HG02763 (cell line): ENCODE data around the gene APOA4.

Source experiments
- ATAC-seq: cut with Tn5 transposase; IDR thresholded peaks from one replicate; pipeline ENCODE4 v1.9.1; 2021; ENCODE audit warnings: mild to moderate bottlenecking, moderate library complexity; ENCODE audit not compliant: unreplicated experiment

The APOA4 gene

DNA sequence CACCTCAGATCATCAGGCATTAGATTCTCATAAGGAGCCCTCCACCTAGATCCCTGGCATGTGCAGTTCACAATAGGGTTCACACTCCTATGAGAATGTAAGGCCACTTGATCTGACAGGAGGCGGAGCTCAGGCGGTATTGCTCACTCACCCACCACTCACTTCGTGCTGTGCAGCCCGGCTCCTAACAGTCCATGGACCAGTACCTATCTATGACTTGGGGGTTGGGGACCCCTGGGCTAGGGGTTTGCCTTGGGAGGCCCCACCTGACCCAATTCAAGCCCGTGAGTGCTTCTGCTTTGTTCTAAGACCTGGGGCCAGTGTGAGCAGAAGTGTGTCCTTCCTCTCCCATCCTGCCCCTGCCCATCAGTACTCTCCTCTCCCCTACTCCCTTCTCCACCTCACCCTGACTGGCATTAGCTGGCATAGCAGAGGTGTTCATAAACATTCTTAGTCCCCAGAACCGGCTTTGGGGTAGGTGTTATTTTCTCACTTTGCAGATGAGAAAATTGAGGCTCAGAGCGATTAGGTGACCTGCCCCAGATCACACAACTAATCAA is 8.8 kb upstream of the APOA4 start:
- ATAC-seq = no peak

DNA sequence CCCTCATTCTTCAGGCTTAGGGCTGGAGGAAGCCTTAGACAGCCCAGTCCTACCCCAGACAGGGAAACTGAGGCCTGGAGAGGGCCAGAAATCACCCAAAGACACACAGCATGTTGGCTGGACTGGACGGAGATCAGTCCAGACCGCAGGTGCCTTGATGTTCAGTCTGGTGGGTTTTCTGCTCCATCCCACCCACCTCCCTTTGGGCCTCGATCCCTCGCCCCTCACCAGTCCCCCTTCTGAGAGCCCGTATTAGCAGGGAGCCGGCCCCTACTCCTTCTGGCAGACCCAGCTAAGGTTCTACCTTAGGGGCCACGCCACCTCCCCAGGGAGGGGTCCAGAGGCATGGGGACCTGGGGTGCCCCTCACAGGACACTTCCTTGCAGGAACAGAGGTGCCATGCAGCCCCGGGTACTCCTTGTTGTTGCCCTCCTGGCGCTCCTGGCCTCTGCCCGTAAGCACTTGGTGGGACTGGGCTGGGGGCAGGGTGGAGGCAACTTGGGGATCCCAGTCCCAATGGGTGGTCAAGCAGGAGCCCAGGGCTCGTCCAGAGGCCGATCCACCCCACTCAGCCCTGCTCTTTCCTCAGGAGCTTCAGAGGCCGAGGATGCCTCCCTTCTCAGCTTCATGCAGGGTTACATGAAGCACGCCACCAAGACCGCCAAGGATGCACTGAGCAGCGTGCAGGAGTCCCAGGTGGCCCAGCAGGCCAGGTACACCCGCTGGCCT is 7.2 kb upstream of the APOA4 start:
- no peak for ATAC-seq

DNA sequence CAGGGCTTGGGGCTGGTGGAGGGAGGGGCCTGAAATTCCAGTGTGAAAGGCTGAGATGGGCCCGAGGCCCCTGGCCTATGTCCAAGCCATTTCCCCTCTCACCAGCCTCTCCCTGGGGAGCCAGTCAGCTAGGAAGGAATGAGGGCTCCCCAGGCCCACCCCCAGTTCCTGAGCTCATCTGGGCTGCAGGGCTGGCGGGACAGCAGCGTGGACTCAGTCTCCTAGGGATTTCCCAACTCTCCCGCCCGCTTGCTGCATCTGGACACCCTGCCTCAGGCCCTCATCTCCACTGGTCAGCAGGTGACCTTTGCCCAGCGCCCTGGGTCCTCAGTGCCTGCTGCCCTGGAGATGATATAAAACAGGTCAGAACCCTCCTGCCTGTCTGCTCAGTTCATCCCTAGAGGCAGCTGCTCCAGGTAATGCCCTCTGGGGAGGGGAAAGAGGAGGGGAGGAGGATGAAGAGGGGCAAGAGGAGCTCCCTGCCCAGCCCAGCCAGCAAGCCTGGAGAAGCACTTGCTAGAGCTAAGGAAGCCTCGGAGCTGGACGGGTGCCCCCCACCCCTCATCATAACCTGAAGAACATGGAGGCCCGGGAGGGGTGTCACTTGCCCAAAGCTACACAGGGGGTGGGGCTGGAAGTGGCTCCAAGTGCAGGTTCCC is 6.5 kb upstream of the APOA4 start, which contains the start of gene APOC3:
Gene APOC3 (plus strand): TSS at position 383 of the 659 bp plus-strand sequence. CDS start 676 bp downstream, outside the sequence.
- no peak for ATAC-seq

DNA sequence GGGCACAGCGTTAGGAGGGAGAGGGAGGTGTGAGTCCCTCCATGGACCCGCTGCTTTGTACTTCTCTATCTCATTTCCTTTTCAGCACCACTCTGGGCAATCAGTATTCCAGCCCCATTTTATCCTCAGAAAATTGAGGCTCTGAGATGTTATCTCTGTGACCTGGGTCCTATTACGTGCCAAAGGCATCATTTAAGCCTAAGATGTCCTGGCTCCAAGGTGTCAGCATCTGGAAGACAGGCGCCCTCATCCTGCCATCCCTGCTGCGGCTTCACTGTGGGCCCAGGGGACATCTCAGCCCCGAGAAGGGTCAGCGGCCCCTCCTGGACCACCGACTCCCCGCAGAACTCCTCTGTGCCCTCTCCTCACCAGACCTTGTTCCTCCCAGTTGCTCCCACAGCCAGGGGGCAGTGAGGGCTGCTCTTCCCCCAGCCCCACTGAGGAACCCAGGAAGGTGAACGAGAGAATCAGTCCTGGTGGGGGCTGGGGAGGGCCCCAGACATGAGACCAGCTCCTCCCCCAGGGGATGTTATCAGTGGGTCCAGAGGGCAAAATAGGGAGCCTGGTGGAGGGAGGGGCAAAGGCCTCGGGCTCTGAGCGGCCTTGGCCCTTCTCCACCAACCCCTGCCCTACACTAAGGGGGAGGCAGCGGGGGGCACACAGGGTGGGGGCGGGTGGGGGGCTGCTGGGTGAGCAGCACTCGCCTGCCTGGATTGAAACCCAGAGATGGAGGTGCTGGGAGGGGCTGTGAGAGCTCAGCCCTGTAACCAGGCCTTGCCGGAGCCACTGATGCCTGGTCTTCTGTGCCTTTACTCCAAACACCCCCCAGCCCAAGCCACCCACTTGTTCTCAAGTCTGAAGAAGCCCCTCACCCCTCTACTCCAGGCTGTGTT is 5.8 kb upstream of the APOA4 start:
- ATAC-seq = no peak

DNA sequence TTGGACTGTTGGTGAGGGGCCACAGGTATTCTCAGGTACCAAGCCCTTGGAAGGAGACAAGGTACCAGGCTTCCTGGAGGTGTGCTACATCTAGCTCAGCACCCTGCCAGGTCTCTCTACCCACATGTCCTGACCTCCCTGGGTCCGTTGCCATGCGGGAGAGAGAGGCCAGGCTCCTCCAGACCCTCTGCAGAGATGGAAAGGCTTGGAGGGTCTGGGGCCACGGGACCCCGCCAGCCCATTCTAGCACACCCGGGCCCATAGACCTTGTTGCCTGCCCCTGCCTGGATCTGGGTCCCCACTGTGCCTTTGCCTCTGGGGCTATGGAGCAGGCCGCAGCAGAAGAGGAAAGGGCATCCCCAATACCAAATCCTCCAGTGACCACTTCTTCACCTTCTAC is 4.4 kb upstream of the APOA4 start:
- no peak for ATAC-seq

DNA sequence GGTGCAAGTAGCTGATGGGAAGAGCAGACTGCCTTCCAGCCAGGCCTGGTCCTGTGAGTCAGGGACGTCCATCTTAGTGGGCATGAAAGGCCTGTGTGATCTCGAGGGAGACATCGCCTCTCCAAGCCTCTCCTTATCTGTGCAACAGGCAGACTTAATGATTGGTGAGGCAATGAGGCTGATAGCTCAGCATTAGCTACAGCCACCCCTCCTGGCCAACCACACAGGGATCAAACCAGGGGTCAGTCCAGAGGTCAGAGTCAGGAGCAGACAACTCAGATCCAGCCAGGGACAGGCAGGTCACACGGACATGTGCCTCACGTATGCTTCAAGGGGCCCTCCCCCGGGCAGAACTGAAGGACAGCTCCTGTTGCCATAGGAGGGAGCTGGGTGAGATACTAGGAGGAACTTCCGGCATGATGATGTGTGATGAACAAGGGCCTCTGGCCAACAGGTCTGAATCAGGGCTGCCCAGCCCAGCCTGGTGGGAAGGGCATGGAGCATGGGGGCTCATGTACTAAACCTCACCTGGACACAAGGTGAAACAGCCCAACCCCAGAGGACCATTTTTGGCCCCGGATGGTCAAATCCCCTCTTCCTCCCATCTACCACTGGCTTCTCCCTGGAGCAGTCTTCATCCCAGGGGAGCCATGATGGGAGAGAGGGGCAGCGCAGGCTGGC is 3.8 kb upstream of the APOA4 start:
- no peak for ATAC-seq

DNA sequence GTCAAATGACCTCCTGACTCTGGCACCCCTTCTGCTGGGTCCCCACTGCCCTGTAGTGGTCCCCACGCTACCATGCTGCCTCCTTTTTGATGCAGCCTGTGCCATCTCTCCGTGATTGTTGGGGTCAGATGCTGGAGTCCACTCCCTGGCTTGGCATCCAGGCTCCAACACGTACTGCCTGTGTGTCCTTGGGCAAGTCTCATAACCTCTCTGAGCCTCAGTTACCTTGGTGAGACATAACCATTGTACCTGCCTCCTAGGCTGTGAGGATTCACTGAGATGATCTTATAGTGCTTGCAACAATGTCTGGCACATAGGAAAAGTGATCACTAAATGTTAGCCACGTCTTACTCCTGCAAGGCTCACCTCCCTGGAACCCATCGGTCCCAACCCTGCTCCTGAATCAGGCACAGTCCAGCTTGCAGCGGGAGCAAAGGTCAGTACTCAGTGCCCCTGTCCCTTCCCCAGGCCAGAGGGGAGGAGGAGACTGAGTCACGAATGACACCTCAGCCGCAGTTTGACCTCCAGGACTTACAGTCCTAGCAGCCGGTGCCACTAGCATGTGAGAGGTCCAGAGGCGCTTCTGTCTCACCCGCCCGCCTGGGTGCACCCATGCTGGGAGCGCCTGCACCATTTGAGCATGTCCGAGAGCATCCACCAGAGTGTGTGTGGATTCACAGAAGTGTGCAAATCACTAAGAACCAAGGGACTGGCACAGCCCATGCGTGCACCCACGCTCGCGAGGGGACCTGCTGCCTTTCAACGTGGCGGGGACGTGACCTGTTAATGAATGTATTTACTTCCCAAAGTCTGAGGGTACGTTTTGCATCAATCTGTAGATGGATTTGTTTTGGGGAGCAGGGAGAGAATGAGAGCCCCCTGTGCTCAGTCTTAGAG is 3.0 kb upstream of the APOA4 start:
- ATAC-seq = no peak

DNA sequence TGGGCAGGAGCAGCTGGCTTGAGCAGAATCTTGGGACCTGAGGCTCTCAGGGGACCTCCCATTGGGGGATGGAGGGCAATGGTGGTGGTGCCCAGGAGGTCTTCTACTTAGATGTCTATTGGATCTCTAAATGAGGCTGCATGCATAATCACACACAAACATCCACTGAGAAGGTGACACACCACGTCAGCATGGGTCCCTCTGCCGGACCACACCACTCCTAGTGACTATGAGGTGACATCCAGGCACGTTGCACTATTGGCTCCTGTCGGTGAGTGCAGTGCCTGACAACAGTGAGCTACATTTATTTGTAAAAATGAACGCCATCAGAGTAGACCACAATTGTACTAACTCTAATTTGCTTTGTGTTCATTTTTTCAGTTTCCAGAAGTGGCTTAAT is 2.3 kb upstream of the APOA4 start:
- no peak for ATAC-seq

DNA sequence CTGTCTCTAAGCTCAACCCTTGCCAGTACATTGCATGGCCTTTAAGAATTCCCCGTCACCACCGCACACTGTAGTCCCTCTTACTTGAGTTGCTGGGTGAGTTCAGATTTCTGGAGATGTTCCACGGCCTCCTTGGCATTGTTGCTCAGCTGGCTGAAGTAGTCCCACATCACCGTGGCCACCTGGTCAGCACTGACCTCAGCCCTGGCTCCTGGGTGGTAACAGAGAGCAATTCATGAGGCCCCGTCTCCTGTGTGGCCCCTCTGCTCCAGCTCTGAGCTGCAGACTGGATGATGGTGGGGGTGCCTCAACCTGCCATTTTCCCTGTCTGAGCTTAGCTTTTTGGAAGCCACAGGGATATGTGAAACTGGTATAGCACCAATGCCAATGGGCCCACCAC is 529 bp downstream of the APOA4 start:
- ATAC-seq = no peak

DNA sequence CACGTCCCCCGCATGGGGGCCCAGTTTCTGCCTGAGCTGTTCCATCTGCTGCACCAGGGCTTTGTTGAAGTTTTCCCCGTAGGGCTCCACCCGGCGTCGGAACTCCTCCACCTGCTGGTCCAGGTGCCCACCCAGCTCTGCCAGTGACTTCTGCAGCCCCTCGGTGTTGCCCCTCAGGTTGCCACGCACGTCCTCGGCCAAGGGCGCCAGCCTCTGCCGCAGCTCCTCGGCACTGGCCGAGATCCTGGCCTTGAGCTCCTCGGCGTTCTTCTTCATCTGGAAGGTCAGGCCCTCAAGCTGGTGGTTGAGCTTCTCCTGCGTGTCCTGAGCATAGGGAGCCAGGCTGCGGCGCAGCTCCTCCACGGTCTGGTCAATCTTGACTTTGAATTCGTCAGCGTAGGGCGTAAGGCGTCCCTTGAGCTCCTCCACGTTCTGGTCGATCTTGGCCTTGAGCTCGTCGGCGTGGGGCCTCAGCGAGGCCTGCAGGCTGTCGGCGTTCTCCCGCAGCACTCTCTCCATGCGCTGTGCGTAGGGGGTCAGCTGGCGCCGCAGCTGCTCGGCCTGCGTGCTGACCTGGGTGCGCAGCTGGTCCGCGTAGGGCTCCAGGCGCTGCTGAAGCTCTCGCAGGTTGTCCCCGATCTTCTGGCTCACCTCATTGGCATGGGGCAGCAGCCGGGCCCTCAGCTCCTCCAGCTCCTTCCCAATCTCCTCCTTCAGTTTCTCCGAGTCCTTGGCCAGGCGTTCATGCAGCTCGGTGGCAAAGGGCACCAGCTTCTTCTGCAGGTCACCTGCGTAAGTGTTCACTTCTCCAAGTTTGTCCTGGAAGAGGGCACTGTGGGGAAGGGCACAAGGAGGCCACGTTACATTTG is 1.8 kb downstream of the APOA4 start:
- ATAC-seq = no peak

DNA sequence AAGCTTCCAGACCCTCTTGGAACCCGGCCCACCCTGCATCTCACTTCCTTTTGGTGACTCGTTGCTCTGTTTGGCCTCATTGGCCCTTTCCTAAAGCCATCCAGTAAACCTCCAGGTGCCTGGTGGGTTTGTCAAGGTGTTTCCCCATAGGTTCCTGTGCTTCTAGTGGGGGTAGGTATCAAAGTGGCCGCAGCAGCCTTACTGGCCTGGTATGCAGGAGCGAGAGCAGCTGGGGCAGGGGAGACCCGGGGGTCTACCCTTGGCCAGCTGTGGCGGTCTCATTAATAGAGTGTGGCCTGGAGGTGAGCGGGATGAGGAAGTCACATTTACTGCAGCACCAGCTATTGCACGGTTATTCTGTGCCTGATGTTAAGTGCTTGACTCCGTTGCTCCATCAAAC is 4.1 kb downstream of the APOA4 start:
- no peak for ATAC-seq

DNA sequence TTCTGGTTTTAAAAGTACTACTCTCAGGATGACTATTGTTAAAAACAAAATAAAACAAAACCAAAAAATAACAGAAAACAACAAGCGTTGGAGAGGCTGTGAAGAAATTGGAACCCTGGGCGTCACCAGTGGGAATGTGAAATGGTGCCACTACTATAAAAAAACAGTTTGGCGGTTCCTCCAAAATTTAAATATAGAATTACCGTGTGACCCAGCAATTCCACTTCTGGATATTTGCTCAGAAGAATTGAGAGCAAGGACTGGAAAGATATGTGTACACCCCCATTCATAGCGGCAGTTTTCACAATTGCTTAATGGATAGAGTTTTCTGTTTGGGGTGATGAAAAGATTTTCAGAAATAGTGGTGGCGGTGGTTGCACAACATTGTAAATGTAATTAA is 8.6 kb downstream of the APOA4 start:
- ATAC-seq = no peak

DNA sequence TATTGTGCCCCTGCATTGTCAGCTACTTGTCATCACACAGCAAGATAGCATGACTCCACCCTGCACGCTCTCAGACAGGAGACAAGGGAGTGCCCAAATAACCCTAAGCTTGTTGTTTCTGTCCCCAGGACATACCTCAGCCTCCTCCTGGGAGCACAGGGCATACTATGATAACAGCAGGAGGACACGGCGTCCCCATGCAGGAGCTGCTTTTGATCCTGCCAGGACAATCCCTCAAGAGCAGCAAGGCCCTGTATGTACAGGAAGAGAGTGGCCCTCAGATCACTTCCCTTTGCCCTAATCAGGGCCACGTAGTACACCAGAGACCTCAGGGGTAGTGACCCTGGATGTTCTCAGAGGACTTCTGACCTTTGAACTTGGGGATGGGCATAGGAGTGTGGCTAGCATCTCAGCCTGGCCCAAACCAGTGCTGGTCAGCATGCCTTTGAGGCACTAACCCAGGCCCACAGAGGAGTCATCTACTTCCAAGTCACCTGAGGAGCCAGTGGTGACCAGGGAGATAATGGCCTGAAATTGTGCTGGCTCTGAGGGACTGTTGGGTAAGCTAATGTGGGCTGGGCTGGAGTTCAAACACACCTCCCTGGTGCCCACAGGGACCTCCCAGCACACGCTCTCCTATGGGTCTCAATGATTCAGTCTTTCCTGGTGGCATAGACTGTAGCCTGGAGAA is 9.2 kb downstream of the APOA4 start:
- ATAC-seq = no peak

DNA sequence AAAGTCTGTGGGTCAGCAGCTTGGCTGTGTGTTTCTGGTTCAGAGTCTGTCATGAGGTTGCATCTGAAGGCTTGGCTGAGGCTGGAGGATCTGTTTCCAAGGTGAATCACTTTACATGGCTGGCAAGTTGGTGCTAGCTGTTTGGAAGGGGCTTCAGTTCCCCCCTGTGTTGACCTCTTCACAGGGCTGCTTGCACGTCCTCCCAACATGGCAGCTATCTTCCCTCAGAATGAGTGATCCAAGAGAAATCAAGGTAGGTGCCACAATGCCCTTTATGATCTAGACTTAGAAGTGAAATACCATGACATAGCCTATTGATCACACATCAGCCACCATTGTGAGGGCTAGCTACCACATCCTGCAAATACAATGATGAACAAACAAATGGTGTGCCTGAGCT is 9.9 kb downstream of the APOA4 start:
- no peak for ATAC-seq

DNA sequence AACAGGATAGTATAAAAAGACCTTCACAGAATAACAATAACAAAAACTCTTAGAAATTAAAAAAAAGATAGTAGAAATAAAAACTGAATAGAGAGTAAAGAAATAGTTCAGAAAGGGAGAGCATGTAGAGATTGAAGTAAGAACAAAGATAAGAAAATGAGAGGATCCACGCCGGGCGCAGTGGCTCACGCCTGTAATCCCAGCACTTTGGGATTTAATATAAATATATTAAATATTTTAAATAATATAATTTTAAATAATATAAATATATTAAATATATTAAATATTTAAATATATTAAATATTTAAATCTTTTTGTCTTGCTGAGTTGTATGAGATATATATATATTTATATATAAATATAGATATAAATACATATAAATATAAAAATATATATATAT is 11.0 kb downstream of the APOA4 start:
- no peak for ATAC-seq

DNA sequence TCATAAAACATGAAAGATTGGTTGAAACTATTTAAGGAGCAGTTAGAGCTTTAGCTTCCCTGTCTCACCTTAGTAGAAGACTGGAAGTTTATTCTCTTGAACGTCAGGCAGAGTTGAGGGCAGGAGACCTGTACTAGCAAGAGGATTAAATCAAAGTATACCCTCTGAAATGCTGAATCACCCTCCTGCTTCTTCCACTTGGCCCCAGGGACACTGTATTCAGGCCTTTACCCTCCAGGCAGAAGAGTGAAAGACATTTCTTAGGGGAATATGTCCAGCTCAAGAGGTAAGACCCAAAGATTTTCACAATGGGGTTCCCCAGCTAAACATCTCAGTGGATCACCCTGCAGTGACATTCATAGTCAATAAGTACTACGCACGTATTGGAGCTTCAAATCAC is 11.9 kb downstream of the APOA4 start:
- no peak for ATAC-seq

DNA sequence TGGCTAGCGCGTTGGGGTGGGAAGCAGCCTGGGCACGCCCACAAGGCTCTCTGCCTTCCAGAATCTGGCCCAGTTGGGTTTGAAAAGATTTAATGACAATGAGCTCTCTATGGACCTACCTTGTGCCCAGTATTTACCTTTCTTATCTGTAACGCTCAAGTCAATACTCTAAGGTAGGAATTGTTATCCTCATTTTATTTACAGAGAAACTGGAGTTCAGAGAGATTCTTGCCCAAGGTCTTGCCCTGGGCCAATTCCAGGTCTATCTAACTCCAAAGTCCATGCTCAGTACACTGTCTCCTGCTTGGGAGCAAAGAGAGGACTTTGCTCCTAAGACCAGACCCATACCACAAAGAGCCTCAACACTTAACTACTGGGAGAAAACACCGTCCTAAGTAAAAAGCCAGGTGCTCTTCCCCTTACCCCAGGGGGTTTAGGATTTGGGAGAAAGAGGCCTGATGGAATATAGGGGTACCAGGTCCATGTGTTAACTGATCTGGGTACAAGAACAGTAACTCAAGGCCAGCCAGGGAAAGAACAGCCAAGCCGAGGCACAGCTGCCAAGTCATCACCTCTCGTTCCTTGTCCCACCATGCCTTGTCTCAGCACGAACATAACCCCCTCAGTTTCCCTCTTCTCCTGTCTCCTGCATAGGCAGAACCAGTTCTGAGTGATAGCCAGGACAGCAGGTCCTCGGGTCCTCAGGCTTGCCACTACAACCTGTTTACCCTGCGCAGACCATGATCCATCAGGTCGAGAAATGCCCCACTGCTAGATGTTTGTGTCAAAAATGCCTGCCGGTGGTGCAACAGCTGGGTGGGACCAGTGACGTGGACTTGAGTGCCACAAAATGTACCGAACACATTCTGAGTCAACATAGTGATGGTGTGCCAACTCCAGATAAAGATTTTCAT is 14.6 kb downstream of the APOA4 start:
- no peak for ATAC-seq
